HG03342 (cell line): ENCODE measurements around the gene MYH7B.

Experiments used
- ATAC-seq: cut with Tn5 transposase; IDR thresholded peaks from one replicate; pipeline ENCODE4 v1.9.1; 2021; ENCODE audit warnings: mild to moderate bottlenecking, moderate library complexity; ENCODE audit not compliant: unreplicated experiment

MYH7B gene

DNA sequence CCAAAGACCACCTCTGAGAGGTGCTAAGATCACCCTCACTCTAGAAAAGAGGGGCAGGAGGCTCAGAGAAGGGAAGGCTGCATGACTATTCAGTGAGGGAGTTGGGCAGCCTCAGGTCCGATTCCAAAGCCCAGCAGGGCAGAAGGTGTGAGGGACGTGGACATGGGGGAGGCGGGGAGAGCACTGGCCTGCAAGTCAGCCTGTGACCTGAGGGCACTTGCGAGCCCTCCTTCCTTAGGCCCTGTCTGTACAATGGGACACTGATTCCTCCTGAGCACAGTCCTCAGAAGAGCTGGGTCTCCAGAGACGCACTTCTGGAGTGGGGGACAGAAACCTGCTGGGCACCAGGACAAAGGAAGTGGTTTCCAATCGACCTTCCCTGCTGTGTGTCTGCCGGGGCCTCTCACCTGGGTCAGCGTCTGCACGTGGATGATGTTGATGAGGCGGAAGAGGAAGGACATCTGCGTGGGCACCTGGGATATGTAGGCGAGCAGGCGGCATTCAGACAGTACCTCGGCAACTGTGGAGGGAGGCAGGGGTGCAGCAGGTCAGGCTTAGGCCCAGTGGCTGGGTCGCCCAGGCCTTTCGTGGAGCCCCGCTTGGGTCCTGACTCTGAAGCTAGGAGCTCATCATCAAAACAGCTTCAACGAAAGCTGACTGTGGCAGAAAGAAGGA, 48.5 kb downstream of the MYH7B start:
- ATAC-seq: no peak

DNA sequence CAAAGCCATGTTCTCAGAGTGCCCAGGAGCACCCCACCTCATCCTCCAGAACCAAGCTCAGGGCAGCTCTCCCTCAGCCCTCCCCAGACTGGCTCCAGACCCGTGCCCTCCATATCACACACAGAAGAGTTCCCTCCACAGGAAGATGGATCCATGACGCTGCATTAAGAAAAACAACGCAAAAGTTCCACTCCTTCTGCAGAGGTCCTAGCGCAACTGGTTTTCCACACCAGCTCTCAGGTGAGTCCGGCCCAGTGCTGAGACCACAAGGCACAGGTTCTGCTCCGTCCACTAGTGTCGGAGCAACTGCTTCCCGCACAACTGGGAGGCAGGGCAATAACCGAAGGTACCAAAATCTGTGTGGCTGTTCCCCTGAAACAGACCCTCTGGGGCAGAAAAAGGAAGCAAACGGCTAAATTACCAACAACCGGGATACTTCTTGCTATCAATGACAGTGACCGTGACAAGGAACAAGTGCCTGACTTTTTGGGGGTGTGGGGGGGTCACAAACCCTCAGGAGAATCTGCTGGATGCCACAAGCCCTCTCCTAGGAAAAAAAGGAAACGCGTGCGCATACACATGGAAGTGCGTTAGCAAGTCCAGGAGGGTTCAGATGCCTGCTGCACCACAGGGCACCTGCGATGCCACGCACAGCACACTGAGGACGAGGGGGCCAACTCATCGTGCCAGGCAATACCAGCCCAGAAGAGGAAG, 49.2 kb downstream of the MYH7B start:
- no peak for ATAC-seq
